HG03342 (cell line): ENCODE data around the gene CDYL.

ENCODE experiments used
- ATAC-seq: cut with Tn5 transposase; IDR thresholded peaks from one replicate; pipeline ENCODE4 v1.9.1; 2021; ENCODE audit warnings: mild to moderate bottlenecking, moderate library complexity; ENCODE audit not compliant: unreplicated experiment

The CDYL gene

GRCh38 chr6:4776131-4776492 is at the start of gene CDYL:
Gene CDYL, plus strand, starts transcription at chr6:4776404. Its CDS starts 380 bp downstream, at chr6:4776784.
- peak; percentile 67 for ATAC-seq

- ATAC-seq, result no peak
Observed at GRCh38 chr6:4726645-4727044, 49.6 kb upstream of the CDYL start.

GRCh38 chr6:4727217-4727616 is 49.0 kb upstream of the CDYL start:
- no peak for ATAC-seq

- ATAC-seq, result no peak
Observed at GRCh38 chr6:4727671-4728435, 48.4 kb upstream of the CDYL start.

- ATAC-seq, result no peak
Observed at GRCh38 chr6:4728436-4728769, 47.8 kb upstream of the CDYL start.

- ATAC-seq, result no peak
Observed at GRCh38 chr6:4728926-4729325, 47.3 kb upstream of the CDYL start.

- no peak for ATAC-seq
Observed at GRCh38 chr6:4731996-4732395, 44.2 kb upstream of the CDYL start.

- no peak for ATAC-seq
Observed at GRCh38 chr6:4732691-4733315, 43.4 kb upstream of the CDYL start.

- ATAC-seq, result no peak
Observed at GRCh38 chr6:4736371-4736873, 39.8 kb upstream of the CDYL start.

GRCh38 chr6:4740032-4740431 is 36.2 kb upstream of the CDYL start:
- ATAC-seq, result no peak

GRCh38 chr6:4743062-4743461 is 33.1 kb upstream of the CDYL start:
- no peak for ATAC-seq

GRCh38 chr6:4743926-4744325 is 32.3 kb upstream of the CDYL start:
- ATAC-seq, result no peak

- no peak for ATAC-seq
Observed at GRCh38 chr6:4747588-4747987, 28.6 kb upstream of the CDYL start.

GRCh38 chr6:4751823-4752464 is 24.3 kb upstream of the CDYL start:
- ATAC-seq, result no peak

- no peak for ATAC-seq
Observed at GRCh38 chr6:4756247-4756646, 20.0 kb upstream of the CDYL start.

- ATAC-seq, result no peak
Observed at GRCh38 chr6:4759997-4760396, 16.2 kb upstream of the CDYL start.

GRCh38 chr6:4760773-4761172 is 15.4 kb upstream of the CDYL start:
- ATAC-seq, result no peak

GRCh38 chr6:4762294-4762693 is 13.9 kb upstream of the CDYL start:
- no peak for ATAC-seq

GRCh38 chr6:4763921-4764320 is 12.3 kb upstream of the CDYL start:
- no peak for ATAC-seq

- ATAC-seq, result no peak
Observed at GRCh38 chr6:4768815-4769214, 7.4 kb upstream of the CDYL start.

GRCh38 chr6:4772750-4773149 is 3.5 kb upstream of the CDYL start:
- ATAC-seq, result no peak

- ATAC-seq, result no peak
Observed at GRCh38 chr6:4773181-4773580, 3.0 kb upstream of the CDYL start.
